Kidney epithelial cell (primary cell): ENCODE data around the gene LMTK2. TPM values are rescaled to one million over a fixed set of nuclear protein-coding genes. Genes with fewer than 3 reads are reported as not detected.

ENCODE experiments used
- DNase-seq: peaks from one replicate; pipeline ENCODE4 v3.0.0-alpha.2; 2010; ENCODE audit warnings: low read depth
- H3K27me3 ChIP-seq: 2 replicates; pipeline ENCODE4 v1.6.0; 2011; ENCODE audit warnings: low read length; ENCODE audit not compliant: control insufficient read depth, insufficient read depth
- H3K36me3 ChIP-seq: 2 replicates; pipeline ENCODE4 v1.5.1; 2011; ENCODE audit warnings: low read length; ENCODE audit not compliant: control insufficient read depth, insufficient read depth
- H3K4me3 ChIP-seq: 2 replicates; pipeline ENCODE4 v1.5.1; 2011; ENCODE audit warnings: low read depth, mild to moderate bottlenecking, control low read depth, low read length
- total RNA-seq: library from RNA; depleted of rRNA; stranded (reverse); fragments of >200 nt; gene quantifications from 2 replicates; pipeline ENCODE4 v1.2.3, GENCODE V29; 2015
- TF ChIP-seq, protein P1 (sequence below): IDR thresholded peaks from 2 replicates; pipeline ENCODE4 v1.5.1; 2011; ENCODE audit warnings: mild to moderate bottlenecking, moderate library complexity, low read length, control low read depth, inconsistent platforms; ENCODE audit not compliant: insufficient read depth, poor library complexity, severe bottlenecking

Gene LMTK2
- total RNA-seq, 1 donor from 2014 or later: 17.9 TPM

GRCh38 chr7:98203964-98204605 is 97.4 kb downstream of the LMTK2 start:
- H3K36me3 ChIP-seq: no peaks in the 10 kb centered on the region
- DNase-seq: no peak
- no peaks in the 10 kb centered on the region for H3K27me3 ChIP-seq
- H3K4me3 ChIP-seq: no peak overlapping the region
- TF ChIP-seq, protein P1, sequence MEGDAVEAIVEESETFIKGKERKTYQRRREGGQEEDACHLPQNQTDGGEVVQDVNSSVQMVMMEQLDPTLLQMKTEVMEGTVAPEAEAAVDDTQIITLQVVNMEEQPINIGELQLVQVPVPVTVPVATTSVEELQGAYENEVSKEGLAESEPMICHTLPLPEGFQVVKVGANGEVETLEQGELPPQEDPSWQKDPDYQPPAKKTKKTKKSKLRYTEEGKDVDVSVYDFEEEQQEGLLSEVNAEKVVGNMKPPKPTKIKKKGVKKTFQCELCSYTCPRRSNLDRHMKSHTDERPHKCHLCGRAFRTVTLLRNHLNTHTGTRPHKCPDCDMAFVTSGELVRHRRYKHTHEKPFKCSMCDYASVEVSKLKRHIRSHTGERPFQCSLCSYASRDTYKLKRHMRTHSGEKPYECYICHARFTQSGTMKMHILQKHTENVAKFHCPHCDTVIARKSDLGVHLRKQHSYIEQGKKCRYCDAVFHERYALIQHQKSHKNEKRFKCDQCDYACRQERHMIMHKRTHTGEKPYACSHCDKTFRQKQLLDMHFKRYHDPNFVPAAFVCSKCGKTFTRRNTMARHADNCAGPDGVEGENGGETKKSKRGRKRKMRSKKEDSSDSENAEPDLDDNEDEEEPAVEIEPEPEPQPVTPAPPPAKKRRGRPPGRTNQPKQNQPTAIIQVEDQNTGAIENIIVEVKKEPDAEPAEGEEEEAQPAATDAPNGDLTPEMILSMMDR: no peak

GRCh38 chr7:98204670-98205069 is 98.0 kb downstream of the LMTK2 start:
- no peak for DNase-seq
- Histone ChIP-seq H3K4me3 (no peak overlapping the region), H3K27me3 (no peaks in the 10 kb centered on the region), H3K36me3 (no peaks in the 10 kb centered on the region)
- TF ChIP-seq, protein P1: no peak

- no peak overlapping the region for H3K4me3 ChIP-seq
- TF ChIP-seq, protein P1: no peak
- no peaks in the 10 kb centered on the region for H3K36me3 ChIP-seq
- no peaks in the 10 kb centered on the region for H3K27me3 ChIP-seq
- no peak for DNase-seq
Measured at GRCh38 chr7:98205162-98205845, 98.6 kb downstream of the LMTK2 start.

- no peaks in the 10 kb centered on the region for H3K27me3 ChIP-seq
- no peaks in the 10 kb centered on the region for H3K36me3 ChIP-seq
- H3K4me3 ChIP-seq: no peak overlapping the region
- DNase-seq: no peak
- TF ChIP-seq, protein P1: no peak
Measured at GRCh38 chr7:98206451-98207330, 100.0 kb downstream of the LMTK2 start.

GRCh38 chr7:98209166-98209920 is 102.7 kb downstream of the LMTK2 start:
- Histone ChIP-seq H3K4me3 (no peak overlapping the region), H3K36me3 (no peaks in the 10 kb centered on the region), H3K27me3 (no peaks in the 10 kb centered on the region)
- DNase-seq: no peak
- TF ChIP-seq, protein P1: no peak
